Lower leg skin (tissue), 4 donors: ENCODE data around the gene DLST. TPM values are rescaled to one million over a fixed set of nuclear protein-coding genes. Genes with fewer than 3 reads are reported as not detected.

ENCODE experiments used
- DNase-seq, 2 donors: peaks; one replicate each; pipeline ENCODE4 v3.0.0-alpha.2; 2019; ENCODE audit warnings: low spot score in 2 of 2
- H3K4me3 ChIP-seq: fragments of 200-600 bp; sonication (generic); 2 replicates; pipeline ENCODE4 v1.5.1; 2017; ENCODE audit warnings: mild to moderate bottlenecking, low read depth; ENCODE audit not compliant: poor library complexity, severe bottlenecking
- CTCF ChIP-seq, 3 donors: fragments of 450-650 bp; IDR thresholded peaks; one replicate each; pipeline ENCODE4 v1.5.1; 2016; ENCODE audit warnings: antibody characterized with exemption in 3 of 3, mild to moderate bottlenecking in 3 of 3, moderate library complexity in 2 of 3
- POLR2A ChIP-seq, 2 donors: fragments of 450-650 bp; IDR thresholded peaks; one replicate each; pipeline ENCODE4 v1.6.1; 2016 to 2017; ENCODE audit warnings: antibody characterized with exemption in 2 of 2, mild to moderate bottlenecking in 1 of 2, moderate library complexity in 1 of 2
- WGBS, 2 donors: methylation state at CpG; one replicate each; pipeline ENCODE4 v1.1.5; 2018; 5-methylcytosine and 5-hydroxymethylcytosine counted together
- intact Hi-C: fragments of 100-400 bp; cut with DNase I; formaldehyde crosslinking; loops from one replicate; pipeline ENCODE4 v1.15.0; 2023; ENCODE audit warnings: low total_unique reads
- total RNA-seq, 4 donors: library from RNA; depleted of rRNA; stranded (reverse); fragments of >200 nt; gene quantifications; one replicate each; pipeline ENCODE4 v1.1.0, GENCODE V29; 2016

Gene DLST
- total RNA-seq, 4 donors from 2014 or later = 65.0 to 126 (median 73.8) TPM

DNA sequence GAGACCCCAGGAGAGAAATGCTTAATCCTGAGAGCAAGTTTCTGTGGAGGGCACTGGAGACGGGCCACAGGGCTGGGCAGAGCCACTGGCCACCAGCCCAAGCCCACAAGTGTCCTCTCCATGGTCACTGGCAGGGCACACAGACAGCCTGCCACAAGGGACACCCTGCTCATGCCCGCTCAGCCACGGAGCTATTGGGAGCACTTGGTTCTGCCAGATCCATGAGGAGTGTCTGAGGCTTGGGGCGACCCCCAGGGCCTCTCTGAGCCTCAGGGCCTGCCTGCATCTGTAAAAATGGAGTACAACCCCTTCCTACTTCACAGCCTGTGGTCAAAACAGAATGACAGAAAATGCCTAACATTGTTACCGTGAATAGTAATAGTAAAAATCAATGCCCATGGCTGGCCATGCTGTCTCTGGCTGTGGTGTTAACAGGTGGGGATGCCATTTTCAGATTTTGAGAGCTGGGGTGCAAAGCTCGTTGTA lies 70.5 kb downstream of the DLST start:
- no peak for DNase-seq
- 82 to 83% methylated on average over 6 of the region's 6 CpGs for WGBS, 2 donors
- intact Hi-C loops = loop anchor here (5.0 kb wide), 1 partner anchor 130 kb away; no protein-coding TSS in a partner anchor
- H3K4me3 ChIP-seq = no peak overlapping the region
- TF ChIP-seq CTCF (IDR thresholded peaks at IDR 0.05) = no peak
- no peak for TF ChIP-seq POLR2A (IDR thresholded peaks at IDR 0.05)

GRCh38 chr14:74952697-74953484 lies 71.2 kb downstream of the DLST start:
- WGBS, 2 donors = 59 to 68% methylated on average over 18 of the region's 18 CpGs
- TF ChIP-seq CTCF (IDR thresholded peaks at IDR 0.05) (no peak), POLR2A (IDR thresholded peaks at IDR 0.05) (no peak)
- DNase-seq = no peak
- intact Hi-C loops = loop anchor here (5.0 kb wide), 1 partner anchor 129 kb away; no protein-coding TSS in a partner anchor
- no peak overlapping the region for H3K4me3 ChIP-seq

Other genes starting within 250 kb of the DLST start
- 10 to 100 TPM; 12.4 to 26.5 (median 21.6) TPM for gene AREL1, start 168.8 kb upstream of the DLST start, total RNA-seq
- gene FCF1, start 168.8 kb upstream of the DLST start, total RNA-seq = 10 to 100 TPM; 14.3 to 20.7 (median 17.8) TPM
- gene YLPM1, start 118.6 kb upstream of the DLST start, total RNA-seq = 10 to 100 TPM; 35.0 to 42.7 (median 37.5) TPM
- gene PROX2, start 5.8 kb upstream of the DLST start, total RNA-seq = under 1 TPM in 2 of 4 donors, not detected in 2; 0.10 to 0.42 TPM
- 1 to 10 TPM in 2 of 4 donors, under 1 TPM in 2; 0.38 to 3.7 (median 2.1) TPM for gene RPS6KL1, start 41.3 kb downstream of the DLST start, total RNA-seq
- 10 to 100 TPM in 3 of 4 donors, 1 to 10 TPM in 1; 9.8 to 22.3 (median 14.0) TPM for gene PGF, start 73.7 kb downstream of the DLST start, total RNA-seq
- 10 to 100 TPM; 37.0 to 45.6 (median 37.9) TPM for gene EIF2B2, start 121.0 kb downstream of the DLST start, total RNA-seq
- gene MLH3, start 169.6 kb downstream of the DLST start, total RNA-seq = 10 to 100 TPM; 16.9 to 20.9 (median 19.5) TPM
- 10 to 100 TPM; 12.7 to 23.8 (median 20.3) TPM for gene ACYP1, start 182.1 kb downstream of the DLST start, total RNA-seq
- gene ZC2HC1C, start 187.7 kb downstream of the DLST start, total RNA-seq = 1 to 10 TPM in 3 of 4 donors, under 1 TPM in 1; 0.76 to 8.7 (median 3.8) TPM
- gene NEK9, start 245.1 kb downstream of the DLST start, total RNA-seq = 10 to 100 TPM; 28.7 to 73.9 (median 59.4) TPM